ENCODE results near the gene CNTNAP2.

DNA sequence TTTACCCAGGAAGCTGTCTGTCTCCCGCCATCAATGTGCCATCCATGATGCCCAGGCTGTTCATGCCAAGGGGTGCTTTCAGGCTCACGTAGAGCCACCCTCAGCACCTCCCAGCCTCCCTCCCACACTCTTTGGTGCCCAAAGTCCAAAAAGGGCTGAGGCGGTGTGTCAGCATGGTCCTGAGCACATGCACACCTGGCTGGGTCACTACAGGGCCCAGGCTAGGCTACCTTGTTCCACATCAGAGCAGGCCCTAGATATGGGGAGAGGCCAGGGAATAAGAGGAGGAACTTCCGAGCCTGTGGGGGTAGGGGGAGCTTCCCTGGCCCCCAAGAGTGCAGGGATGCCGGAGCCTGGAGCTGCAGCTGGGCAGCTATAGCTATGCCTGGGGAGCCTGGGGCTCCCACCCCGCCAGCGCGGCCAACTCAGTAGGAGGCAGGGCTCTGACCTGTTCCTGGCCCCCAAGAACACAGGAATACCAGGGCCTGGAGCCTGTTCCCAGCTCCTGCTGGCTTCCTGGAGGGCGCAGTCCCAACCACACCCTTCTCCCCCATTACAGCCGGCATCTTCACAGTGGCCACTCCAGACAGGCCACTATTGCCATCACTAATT is 2340.8 kb downstream of the CNTNAP2 start:
- TF ChIP-seq CTCF (IDR thresholded peaks at IDR 0.05; ENCODE audit: borderline replicate concordance, extremely low read depth, low read length, poor library complexity, severe bottlenecking) (no peak), EZH2 (IDR thresholded peaks at IDR 0.05; ENCODE audit: borderline replicate concordance, low read depth, low read length, severe bottlenecking) (no peak)
